NT2/D1 (cell line): Measurements from ENCODE around the gene ZBTB16.
A peak's percentile ranks its signal among the peaks of the same experiment; 100 is the strongest.

ENCODE experiments used
- DNase-seq: peaks from one replicate; pipeline ENCODE4 v3.0.0-alpha.2; 2011; ENCODE audit warnings: low read depth, low spot score
- H3K27me3 ChIP-seq: 2 replicates; pipeline ENCODE4 v1.6.0; 2011; ENCODE audit warnings: mild to moderate bottlenecking; ENCODE audit not compliant: insufficient read length, insufficient read depth
- H3K36me3 ChIP-seq: 2 replicates; pipeline ENCODE4 v1.6.1; 2011; ENCODE audit warnings: mild to moderate bottlenecking, low read length, mixed read lengths; ENCODE audit not compliant: insufficient read depth, insufficient read length
- H3K4me1 ChIP-seq: 2 replicates; pipeline ENCODE4 v1.5.1; 2011; ENCODE audit not compliant: insufficient read depth, insufficient read length
- H3K4me3 ChIP-seq: 2 replicates; pipeline ENCODE4 v1.5.1; 2011; ENCODE audit warnings: low read depth; ENCODE audit not compliant: insufficient read length
- H3K9ac ChIP-seq: 2 replicates; pipeline ENCODE4 v1.6.0; 2011; ENCODE audit warnings: low read depth; ENCODE audit not compliant: insufficient read length
- H3K9me3 ChIP-seq: 2 replicates; pipeline ENCODE4 v1.5.1; 2011; ENCODE audit warnings: mild to moderate bottlenecking, low read length; ENCODE audit not compliant: insufficient read depth
- SUZ12 ChIP-seq: IDR thresholded peaks from 2 replicates; pipeline ENCODE4 v1.6.1; 2011; ENCODE audit not compliant: insufficient read length, insufficient read depth; ENCODE audit errors: extremely low read depth
- YY1 ChIP-seq: IDR thresholded peaks from 2 replicates; pipeline ENCODE4 v1.6.1; 2011; ENCODE audit not compliant: insufficient read length, insufficient read depth
- ZNF274 ChIP-seq: IDR thresholded peaks from 2 replicates; pipeline ENCODE4 v1.6.1; 2011; ENCODE audit warnings: mild to moderate bottlenecking, low read depth, low read length

ZBTB16 gene

DNA sequence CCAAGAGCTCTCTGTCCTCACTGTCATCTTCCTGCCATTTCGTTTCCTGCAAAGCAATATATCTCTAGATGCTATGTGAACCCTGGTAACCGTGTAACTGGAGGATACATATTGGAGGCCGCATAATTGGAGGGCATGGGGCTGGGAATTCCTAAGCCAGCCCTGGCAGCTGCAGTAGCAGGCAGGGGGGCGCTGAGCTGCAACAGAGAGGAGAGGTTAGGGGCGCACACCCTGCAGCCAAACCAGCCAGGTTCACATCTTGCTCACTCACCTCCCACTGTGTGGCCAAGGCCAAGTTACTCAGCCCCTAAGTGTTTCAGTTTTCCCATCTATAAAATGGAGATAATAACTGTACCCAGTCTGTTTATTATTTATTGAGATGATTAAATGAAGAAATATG lies 39.9 kb upstream of the ZBTB16 start:
- Histone ChIP-seq H3K36me3 (no peaks in the 10 kb centered on the region), H3K27me3 (no peaks in the 10 kb centered on the region), H3K9me3 (no peaks in the 10 kb centered on the region), H3K4me3 (no peak overlapping the region), H3K9ac (no peak overlapping the region), H3K4me1 (peaks cover 2% of the 10 kb centered on the region)
- TF ChIP-seq ZNF274 (no peak), SUZ12 (no peak), YY1 (no peak)
- no peak for DNase-seq

DNA sequence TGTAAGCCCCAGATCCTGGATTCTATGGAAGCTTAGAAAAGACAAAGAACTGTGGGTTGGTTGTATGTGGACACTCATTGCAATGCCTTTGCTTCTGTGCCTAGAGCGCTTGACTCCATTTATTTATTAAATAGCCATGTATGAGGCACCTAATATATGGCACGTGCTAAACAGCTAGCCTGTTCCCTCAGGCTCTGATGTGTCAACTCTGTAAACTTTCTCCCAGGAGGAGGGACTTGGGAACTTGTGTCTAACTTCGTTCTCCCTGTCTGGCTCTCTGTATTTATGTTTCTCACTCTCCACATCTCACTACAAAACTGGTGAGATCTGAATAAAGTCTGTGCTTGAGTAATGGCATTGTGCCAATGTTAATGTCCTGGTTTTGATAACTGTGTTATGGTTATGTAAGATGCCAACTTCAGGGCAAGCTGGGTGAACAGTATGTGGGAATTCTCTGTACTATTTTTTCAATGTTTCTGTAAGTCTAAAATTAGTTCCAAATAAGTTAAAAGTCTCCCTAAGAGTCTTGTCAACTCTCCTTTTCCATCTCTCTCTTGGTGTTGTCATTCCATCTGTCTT lies 34.1 kb upstream of the ZBTB16 start:
- DNase-seq = no peak
- TF ChIP-seq SUZ12 (no peak), ZNF274 (no peak), YY1 (no peak)
- H3K9me3 ChIP-seq = no peaks in the 10 kb centered on the region
- no peak overlapping the region for H3K4me3 ChIP-seq
- no peak overlapping the region for H3K9ac ChIP-seq
- H3K4me1 ChIP-seq = no peaks in the 10 kb centered on the region
- no peaks in the 10 kb centered on the region for H3K27me3 ChIP-seq
- H3K36me3 ChIP-seq = no peaks in the 10 kb centered on the region

DNA sequence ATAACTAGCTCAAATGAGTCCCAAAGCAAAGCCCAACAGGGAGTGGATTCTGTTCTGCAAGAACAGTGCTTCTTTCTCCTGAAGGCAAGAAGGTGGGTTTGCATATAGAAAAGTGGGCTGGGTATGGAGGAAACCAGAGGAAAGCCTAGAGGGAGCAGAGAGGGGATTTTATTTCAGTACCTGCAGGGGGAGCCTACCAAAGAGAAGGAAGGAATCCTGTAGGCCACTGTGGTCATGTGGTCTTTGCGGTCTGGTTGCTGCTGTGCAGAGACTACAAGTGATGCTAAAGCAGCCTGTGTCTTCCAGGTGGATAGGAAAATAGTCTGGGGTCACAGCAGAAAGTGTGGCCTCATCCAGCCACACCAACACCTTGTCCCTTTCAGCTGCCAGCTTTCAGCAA lies 33.2 kb upstream of the ZBTB16 start:
- H3K4me1 ChIP-seq = no peaks in the 10 kb centered on the region
- H3K27me3 ChIP-seq = no peaks in the 10 kb centered on the region
- TF ChIP-seq SUZ12 (no peak), ZNF274 (no peak), YY1 (no peak)
- no peak overlapping the region for H3K4me3 ChIP-seq
- H3K9me3 ChIP-seq = no peaks in the 10 kb centered on the region
- no peaks in the 10 kb centered on the region for H3K36me3 ChIP-seq
- peak; percentile 25 for DNase-seq
- no peak overlapping the region for H3K9ac ChIP-seq

DNA sequence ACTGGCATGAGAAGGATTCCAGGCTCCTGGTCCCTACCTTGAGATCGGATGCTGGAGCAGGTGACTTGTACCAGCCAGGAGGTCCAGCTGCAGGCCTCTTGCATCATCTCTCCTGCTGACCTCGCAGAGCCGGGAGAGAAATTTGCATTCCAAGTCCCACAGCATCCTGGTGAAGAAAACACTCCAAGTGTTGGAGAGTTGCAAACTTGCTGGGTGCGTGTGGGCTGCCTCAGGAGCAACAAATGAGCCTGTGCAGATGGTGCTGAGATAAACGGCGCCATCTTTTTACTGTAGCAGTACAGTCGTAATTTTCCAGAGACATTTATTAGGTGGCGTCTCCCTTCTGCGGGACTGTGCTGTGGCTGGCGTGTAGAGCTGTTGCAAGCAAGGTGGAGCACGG lies 32.1 kb upstream of the ZBTB16 start:
- H3K9me3 ChIP-seq = no peaks in the 10 kb centered on the region
- no peaks in the 10 kb centered on the region for H3K4me1 ChIP-seq
- DNase-seq = no peak
- H3K4me3 ChIP-seq = no peak overlapping the region
- TF ChIP-seq ZNF274 (no peak), YY1 (no peak), SUZ12 (no peak)
- H3K36me3 ChIP-seq = no peaks in the 10 kb centered on the region
- H3K9ac ChIP-seq = no peak overlapping the region
- no peaks in the 10 kb centered on the region for H3K27me3 ChIP-seq

DNA sequence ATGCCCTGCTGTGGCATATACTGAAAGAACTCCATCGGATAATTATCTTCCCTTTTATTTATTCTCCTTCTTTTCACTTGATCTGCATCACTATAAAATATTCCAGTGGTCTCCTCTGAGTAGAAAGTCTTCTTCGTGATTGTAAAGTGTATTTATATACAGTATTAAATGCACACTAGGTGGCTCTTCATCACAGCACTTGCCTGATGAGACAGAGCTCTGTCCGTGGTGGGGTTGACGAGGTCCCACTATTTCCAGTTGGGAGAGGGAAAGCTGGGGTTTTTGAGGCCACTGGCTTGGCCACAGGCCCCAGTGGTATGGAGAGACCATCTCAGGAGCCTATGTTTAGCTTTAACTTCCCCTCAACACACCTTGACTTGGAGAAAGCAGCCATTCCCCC lies 31.6 kb upstream of the ZBTB16 start:
- no peaks in the 10 kb centered on the region for H3K27me3 ChIP-seq
- no peaks in the 10 kb centered on the region for H3K36me3 ChIP-seq
- no peaks in the 10 kb centered on the region for H3K9me3 ChIP-seq
- H3K9ac ChIP-seq = no peak overlapping the region
- H3K4me3 ChIP-seq = no peak overlapping the region
- DNase-seq = no peak
- TF ChIP-seq YY1 (no peak), ZNF274 (no peak)
- no peaks in the 10 kb centered on the region for H3K4me1 ChIP-seq

DNA sequence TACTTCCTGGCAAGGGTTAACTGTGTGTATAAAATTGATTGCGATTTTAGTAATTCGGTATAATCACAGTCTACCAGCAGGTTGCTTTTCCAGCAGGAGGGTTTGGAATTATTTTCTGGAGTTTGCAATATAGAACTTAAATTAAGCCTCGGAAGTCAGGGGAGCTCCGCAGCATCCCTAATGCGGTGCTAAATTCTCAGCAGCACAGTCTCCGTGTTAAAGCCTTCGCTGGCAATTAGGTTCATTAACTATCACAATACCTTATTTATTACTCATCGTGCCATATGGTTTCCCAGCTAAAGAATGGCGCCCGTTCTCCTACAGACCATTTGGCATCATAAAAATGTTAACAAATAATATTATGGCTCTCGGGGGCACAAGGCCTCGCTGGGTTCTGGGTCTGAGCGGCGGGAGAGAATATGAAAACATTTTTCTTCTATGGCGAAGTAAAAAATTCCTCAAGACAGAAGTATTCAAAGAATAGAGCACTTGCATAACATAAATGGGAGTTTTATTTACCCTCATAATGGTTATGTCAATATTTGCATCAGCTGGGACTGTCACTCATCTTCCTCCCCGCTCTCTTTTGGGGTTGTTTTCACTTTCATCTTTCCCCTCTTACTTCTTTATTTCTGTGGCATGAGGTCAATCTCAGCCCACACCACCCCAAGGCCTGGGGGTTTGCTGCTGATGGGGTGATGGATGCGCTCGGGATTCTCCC lies 28.1 kb upstream of the ZBTB16 start:
- no peaks in the 10 kb centered on the region for H3K27me3 ChIP-seq
- no peak for DNase-seq
- H3K9ac ChIP-seq = no peak overlapping the region
- TF ChIP-seq SUZ12 = no peak
- no peak for TF ChIP-seq YY1
- TF ChIP-seq ZNF274 = no peak
- no peaks in the 10 kb centered on the region for H3K4me1 ChIP-seq
- no peaks in the 10 kb centered on the region for H3K9me3 ChIP-seq
- H3K4me3 ChIP-seq = no peak overlapping the region
- H3K36me3 ChIP-seq = no peaks in the 10 kb centered on the region

DNA sequence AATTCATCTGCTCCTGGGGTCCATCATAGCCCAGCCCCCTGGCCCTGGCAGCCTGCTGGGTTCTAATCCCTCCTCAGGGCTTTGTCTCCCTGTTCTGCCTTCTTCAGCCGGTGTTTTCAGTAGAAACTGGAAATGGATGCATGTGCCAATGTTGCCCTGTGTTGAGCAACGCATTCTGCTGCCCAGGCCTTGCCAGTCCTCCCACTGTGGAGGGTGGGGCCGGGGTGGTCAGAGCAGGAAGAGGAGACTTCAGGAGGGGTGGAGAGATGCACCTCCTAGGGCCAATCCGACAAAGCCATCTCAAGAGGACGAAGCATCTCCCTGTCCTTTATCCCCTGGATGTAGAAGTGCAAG lies 27.6 kb upstream of the ZBTB16 start:
- no peak overlapping the region for H3K9ac ChIP-seq
- TF ChIP-seq YY1 (no peak), ZNF274 (no peak), SUZ12 (no peak)
- H3K27me3 ChIP-seq = no peaks in the 10 kb centered on the region

More for the DNA sequence above, 27.6 kb upstream of the ZBTB16 start:
- H3K4me3 ChIP-seq = no peak overlapping the region
- no peak for DNase-seq
- H3K4me1 ChIP-seq = no peaks in the 10 kb centered on the region
- H3K9me3 ChIP-seq = no peaks in the 10 kb centered on the region
- H3K36me3 ChIP-seq = no peaks in the 10 kb centered on the region
